Measurements from ENCODE around the gene SYT13. TPM values are rescaled to one million over a fixed set of nuclear protein-coding genes. Genes with fewer than 3 reads are reported as not detected.
"Not testable (repeated sequence)": the region's sequence is repeated elsewhere in the genome, so short reads cannot be mapped to it uniquely, and the experiment has no call there.

SYT13 gene
- total RNA-seq, 1 donor from 2014 or later = 12.1 TPM

DNA sequence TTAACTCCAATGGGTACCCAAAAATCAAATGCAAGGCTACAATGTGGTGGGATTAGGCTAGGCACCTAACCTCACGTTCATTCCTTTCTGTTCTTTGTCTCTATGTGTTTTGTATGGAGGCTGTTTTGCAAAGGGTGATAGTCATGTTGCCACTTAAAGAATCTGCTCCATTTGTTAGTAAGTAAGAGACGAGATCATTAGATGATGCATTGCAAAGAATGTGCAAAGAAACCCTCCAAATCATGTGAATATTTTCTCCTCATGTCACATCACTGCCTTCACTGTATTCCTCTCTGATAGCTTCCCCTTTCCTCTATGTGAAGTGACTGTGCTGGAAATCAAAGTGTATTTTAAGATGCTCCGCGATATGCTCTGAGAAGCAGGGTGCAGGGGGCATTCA lies 11.9 kb downstream of the SYT13 start:
- no peak for DNase-seq (ENCODE audit: low read depth)

- no peak for DNase-seq (ENCODE audit: low read depth)
Observed at GRCh38 chr11:45273509-45273908, 12.6 kb downstream of the SYT13 start.

GRCh38 chr11:45272701-45273100 lies 13.4 kb downstream of the SYT13 start:
- no peak for DNase-seq (ENCODE audit: low read depth)

DNA sequence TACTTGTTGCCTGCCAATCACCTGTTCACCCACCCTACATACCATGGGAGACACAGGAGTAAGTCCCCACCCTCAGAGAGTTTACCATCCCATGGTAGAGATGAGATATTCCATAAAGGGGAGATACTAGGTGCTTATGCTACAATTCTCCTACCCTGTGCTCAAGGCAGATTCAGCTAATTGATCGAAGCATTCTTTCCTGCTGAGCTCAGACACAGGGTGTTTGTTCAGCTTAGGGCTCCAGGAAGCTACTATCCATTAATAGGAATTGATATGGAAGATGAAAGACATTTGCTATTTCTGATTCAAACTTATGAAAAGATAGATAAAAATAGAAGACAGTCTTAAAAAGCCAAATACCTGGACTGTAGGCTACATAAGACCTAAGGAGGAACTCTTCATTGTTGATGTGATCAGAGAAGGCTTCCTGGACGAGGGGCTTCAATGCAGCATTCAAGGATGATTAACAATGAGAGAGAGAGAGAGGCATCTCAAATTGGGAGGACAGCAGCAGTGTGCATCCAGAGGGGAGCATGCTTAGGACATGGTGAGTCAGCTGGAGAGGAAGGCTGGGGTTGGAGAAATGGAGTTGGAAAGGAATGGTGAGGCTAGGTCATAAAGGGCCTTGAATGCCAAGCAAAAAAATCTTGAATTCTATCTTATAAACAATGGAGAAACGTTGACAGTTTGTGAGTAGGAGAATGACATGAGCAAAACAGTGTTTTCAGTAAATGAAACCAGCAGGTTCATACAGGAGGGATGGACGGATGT lies 15.0 kb downstream of the SYT13 start:
- no peak for DNase-seq (ENCODE audit: low read depth)

GRCh38 chr11:45269678-45270077 lies 16.5 kb downstream of the SYT13 start:
- DNase-seq (ENCODE audit: low read depth) = no peak

DNA sequence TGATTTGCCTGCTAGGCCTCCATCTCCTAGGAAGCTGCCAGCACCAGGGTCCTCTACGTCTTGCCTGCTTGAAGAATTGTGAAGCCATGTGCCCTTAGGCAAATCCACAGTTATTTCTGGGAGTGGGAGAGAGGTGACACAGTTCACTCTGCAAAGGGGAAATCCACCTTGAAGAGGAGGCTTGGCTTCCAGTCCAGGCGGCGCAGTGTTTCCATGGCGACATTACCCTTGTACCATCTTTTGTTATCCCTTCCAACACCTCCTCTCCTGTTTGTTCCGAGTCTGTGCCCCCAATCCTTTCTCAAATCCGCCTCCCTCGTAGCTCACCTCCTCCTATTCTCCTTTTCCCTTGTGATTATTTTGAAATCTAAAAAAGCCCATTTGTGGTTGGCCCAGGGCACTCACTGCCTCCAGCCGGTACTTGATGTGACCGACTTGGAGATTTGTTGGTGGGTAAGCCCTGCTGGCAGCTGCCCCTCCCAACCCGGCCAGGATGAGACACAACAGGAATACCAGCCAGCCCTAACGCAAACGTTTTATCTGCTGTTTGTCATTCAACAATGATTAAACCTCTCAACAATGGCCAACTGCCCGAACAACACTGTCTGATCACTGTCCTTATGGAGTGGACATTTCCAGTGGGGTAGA lies 18.4 kb downstream of the SYT13 start:
- peak; percentile 84 for DNase-seq (ENCODE audit: low read depth)

- no peak for DNase-seq (ENCODE audit: low read depth)
Observed at GRCh38 chr11:45267052-45267451, 19.1 kb downstream of the SYT13 start.

GRCh38 chr11:45266676-45267020 lies 19.5 kb downstream of the SYT13 start:
- peak; percentile 90 for DNase-seq (ENCODE audit: low read depth)

DNA sequence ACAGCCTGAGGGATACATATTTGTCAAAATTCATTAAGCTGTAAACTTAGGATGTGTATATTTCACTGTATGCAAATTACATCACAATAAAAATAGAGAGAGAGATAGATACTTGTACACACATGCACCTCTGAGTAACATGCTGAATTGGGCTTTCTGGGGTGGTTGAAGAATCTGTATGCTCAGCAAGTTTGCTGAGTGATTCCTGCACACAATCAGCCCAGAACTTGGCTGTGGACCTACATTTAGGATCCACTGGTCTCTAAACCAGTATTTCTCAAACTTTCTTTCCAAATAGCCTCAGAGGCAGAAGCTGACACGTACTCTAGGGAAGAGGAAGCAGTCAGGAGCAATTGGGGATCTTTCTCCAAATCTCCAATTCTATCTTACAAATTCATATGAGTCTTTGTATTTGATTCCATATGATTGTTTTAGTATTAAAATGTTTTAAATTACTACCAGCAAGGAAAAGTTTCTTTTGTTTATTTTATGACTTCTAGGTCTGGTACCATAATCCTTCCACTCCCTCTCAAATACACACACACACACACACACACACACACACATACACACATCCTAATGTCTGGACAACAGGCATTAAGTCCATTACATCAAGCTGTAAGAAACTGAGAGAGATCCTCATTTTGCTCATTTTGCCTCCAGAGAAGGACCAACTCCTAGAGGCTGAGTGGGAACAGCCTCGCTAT lies 20.0 kb downstream of the SYT13 start:
- no peak for DNase-seq (ENCODE audit: low read depth)

DNA sequence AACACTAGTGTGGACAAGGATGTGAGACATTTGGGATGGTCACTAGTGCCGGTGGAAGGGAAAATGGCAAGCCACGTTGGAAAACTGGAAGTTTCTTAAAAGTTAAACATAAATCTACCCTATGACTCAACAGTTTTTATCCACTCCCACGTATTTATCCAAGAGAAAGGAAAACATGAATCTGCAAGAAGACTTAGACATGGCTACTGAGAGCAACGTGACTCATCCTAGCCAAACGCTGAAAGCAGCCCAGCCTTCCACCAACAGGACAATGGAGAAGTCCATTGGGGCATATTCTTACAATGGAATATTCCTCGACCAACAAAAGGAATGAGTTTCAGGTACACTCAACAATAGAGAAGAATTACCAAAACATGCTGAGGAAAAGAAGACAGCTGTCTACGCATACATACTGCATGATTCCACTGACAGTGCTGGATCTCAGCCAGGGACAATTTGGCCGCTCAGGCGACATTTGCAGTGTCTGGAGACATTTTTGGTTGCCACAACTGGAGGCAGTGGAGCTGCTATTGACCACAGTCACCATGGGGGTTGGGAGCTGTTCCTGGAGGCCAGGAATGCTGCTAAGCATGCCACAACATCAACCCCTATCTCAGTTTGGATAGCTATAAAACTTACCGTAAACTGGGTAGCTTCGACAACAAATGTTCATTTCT lies 21.2 kb downstream of the SYT13 start:
- peak; percentile 99 for DNase-seq (ENCODE audit: low read depth)

DNA sequence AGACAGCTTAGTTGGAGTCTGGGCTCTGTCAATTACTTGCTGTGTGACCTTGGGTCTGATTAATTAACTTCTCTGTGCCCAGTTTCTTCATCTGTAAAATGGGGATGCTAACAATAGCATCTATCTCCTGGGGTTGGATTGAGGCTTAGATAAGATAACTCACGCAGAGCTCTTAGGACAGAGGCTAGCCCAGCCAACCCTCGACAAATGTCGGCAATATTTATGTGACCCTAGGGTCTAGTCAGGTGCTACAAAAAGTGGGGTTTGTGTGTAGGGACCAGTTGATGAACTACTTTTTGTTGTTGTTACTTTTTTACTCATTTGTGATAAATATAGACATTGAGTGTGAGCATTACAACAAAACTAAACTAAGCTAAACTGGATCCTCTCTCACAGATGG lies 22.4 kb downstream of the SYT13 start:
- no peak for DNase-seq (ENCODE audit: low read depth)

GRCh38 chr11:45262900-45263299 lies 23.2 kb downstream of the SYT13 start:
- DNase-seq (ENCODE audit: low read depth) = peak; percentile 52

DNA sequence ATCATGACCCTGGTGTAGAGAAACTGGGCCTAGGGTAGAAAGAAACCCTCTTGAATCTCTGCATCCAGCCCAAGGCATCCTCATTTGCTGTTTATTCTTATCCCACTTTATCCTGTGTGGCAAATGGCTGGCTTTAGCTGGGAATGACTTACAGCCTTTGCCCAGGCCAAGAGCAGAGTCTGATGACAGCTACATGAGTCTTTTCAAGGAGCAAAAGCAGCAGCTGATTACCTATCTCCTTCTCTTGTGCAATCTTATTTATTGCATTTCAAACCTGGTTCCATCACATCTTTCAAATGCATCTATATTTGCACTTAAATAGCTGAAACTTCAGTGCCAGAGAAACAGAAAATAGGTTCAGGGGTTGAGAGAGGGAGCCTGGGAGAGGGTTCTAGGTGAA lies 26.1 kb downstream of the SYT13 start:
- DNase-seq (ENCODE audit: low read depth) = no peak

- DNase-seq (ENCODE audit: low read depth) = peak; percentile 94
Observed at GRCh38 chr11:45259592-45259991, 26.5 kb downstream of the SYT13 start.

- no peak for DNase-seq (ENCODE audit: low read depth)
Observed at GRCh38 chr11:45258982-45259530, 27.1 kb downstream of the SYT13 start.

- DNase-seq (ENCODE audit: low read depth) = peak; percentile 16
Observed at GRCh38 chr11:45254070-45254469, 32.1 kb downstream of the SYT13 start.

GRCh38 chr11:45253640-45254039 lies 32.5 kb downstream of the SYT13 start:
- DNase-seq (ENCODE audit: low read depth) = no peak

GRCh38 chr11:45252877-45253276 lies 33.3 kb downstream of the SYT13 start:
- DNase-seq (ENCODE audit: low read depth) = peak; percentile 60

- DNase-seq (ENCODE audit: low read depth) = peak; percentile 60
Observed at GRCh38 chr11:45252134-45252856, 33.8 kb downstream of the SYT13 start.

GRCh38 chr11:45250035-45250718 lies 36.0 kb downstream of the SYT13 start:
- DNase-seq (ENCODE audit: low read depth) = no peak

DNA sequence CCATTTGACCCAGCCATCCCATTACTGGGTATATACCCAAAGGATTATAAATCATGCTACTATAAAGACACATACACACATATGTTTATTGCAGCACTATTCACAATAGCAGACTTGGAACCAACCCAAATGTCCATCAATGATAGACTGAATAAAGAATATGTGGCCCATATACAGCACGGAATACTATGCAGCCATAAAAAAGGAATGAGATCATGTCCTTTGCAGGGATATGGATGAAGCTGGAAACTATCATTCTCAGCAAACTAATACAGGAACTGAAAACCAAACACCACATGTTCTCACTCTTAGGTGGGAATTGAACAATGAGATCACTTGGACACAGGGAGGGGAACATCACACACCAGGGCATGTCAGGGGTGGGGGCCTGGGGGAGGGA lies 36.8 kb downstream of the SYT13 start:
- DNase-seq (ENCODE audit: low read depth) = not testable (repeated sequence)

All from renal cortical epithelial cell (primary cell).